Glomerular visceral epithelial cell (primary cell): ENCODE results near the gene SUFU.
"Not testable (repeated sequence)": the region's sequence is repeated elsewhere in the genome, so short reads cannot be mapped to it uniquely, and the experiment has no call there.

Source experiments
- DNase-seq: peaks from one replicate; pipeline ENCODE4 v3.0.0-alpha.2; 2016; ENCODE audit errors: extremely low spot score

The SUFU gene

DNA sequence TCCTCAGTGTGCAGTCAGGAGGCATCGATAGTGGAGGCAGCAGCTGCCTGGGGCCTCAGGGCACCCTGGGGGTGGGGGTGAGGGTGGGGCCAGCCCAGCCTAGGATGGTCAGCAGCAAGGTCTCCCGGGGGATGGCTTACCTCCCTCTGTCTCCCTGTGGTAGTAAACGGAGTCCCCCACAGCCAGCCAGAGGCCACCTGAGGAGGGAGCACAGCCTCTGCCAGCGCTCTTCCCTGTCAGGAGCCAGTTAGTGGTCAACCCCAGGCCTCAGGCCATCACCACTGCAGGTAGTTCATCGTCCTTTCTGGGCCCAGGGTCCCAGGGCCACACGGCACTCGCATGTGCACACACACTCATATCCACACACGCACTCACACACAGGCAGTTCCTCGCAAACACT lies 23.4 kb upstream of the SUFU start:
- DNase-seq: no peak

DNA sequence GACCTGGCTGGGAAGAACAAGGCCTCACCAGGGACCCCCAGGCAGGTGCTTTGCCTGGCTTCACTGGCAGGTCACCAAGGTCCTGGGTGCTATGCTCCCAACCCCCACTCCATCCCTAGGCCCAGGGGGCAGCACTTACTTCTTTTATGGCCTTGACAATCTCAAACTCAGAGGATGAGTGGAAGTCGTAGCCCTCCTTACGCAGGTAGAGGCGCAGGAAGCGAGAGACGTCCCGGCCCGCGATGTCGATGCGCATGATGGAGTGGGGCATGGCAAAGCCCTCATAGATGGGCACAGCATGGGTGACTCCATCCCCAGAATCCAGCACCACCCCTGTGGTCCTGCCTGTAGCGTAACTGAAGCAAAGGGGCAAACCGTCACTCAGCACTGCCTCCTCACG lies 19.8 kb upstream of the SUFU start:
- no peak for DNase-seq

DNA sequence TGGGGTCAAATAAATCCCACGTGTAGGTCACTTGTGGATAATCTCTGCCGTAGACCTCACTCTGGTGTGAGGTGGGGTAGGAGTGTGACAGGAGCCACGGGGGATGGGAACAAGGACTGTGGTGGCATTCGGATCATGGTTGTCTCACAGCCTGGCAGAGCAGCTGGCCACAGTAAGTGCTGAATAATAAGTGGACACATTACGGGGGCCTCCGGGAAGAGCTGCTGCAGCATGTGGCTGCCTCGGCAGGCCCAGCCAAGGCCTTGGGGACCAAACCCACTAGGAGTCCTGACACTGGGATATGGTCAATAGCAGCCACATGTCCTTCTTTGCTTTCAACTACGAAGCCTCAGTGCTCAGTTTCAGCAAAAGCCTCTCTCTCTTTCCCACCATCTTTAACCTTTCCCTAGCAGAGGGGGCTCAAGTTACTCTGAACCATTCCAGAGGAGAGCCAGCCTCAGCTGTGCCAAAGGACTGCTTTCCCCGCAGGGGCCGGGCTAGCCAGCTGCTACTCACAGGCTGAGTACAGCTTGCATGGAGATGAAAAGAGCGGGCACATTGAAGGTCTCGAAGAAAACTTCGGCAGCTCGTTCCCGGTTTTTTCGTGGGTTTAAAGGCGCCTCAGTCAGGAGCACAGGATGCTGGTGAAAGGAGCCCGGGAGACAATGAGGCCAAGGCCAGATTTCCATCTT lies 18.5 kb upstream of the SUFU start:
- no peak for DNase-seq

DNA sequence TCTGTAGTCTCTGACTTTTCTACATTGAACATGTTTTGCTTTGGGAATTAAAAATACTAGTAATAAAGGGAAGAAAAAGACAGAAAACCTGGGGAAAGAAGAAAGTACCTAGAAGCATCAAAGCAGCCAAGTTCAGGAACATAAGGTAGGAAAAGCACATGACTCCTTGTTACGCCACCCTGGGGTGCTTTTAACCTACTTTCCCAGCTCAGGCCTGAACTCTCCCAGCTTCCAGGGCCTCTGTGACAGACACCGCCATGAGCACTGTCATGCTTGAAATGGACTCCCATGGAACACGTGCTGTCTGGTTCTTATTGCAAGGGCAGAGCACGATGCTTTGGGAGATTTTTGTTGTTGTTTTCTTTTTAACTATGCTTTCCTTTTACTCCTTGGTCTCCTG lies 12.6 kb upstream of the SUFU start:
- no peak for DNase-seq

DNA sequence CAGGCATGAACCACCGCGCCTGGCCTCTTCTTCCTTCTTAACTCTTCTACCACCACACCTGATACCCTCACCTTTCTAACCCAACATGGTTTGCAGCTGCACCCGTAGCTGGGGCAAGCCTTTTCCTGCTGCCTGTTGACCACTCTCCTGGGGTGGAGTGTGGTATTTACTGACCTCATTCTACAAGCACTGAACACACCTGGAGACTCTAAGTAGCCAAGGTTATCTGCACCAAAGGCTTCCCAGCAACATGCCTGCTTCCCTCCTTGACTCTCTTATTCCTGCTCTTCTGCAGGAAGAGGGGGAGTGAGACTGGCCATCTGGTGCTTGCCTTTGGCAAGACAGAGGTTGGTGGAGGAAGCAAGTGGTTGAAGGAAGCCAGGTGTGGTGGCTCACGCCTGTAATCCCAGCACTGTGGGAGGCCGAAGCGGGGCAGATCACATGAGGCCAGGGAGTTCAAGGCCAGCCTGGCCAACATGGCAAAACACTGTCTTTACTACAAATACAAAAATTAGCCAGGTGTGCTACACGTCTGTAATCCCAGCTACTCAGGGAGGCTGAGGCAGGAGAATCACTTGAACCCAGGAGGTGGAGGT lies 11.3 kb upstream of the SUFU start:
- DNase-seq: no peak

DNA sequence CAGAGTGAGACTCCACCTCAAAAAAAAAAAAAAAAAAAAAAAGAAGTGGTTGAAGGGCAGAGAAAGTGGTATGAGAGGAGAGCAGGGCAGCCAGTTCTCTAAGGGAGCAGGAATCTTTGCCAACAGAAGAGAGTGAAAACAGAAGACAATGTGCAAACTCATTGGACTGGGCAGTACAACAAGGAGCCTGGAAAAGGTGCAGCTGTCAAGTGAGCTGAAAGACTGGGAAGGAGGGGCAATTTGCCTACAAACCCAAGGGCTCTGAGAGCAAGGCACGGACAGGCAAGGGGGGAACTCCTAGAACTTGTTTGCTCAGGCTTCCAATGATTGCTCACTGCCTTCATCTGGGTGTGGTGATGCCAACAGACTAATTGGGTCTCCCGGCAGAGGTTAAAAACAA lies 10.8 kb upstream of the SUFU start:
- no peak for DNase-seq

DNA sequence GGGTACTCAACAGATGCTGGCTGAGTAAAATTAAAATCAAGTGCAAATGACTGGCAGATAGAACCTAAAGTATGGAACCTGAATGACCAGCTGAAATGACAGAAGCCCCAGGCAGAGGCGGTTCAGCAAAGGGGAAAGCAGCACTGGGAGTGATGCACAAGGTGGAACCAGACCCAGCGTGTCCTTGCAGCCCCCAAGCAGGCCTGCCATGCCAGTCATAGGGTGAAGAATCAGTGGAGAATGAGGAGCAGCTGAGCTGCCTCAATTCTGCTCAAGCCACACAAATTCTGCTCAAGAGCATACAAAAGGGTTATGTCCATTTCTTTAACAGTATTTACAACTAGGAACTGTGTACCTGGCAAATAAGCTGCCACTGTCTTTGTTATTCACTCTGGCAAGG lies 10.0 kb upstream of the SUFU start:
- DNase-seq: no peak

DNA sequence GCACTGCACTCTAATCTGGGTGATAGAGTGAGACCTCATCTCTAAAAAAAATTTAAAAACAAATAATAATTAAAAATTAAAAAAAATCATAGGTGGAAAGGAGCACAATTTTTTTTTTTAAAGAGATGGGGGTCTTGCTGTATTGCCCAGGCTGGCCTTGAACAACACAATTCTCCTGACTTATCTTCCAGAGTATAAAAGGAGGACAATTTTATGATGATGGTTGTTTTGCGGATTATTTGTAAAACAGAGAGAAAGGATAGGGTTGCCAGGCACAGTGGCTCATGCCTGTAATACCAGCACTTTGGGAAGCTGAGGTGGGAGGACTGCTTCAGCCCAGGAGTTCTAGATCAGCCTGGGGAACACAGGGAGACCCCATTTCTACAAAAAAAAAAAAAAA lies 6.2 kb upstream of the SUFU start:
- DNase-seq: no peak

DNA sequence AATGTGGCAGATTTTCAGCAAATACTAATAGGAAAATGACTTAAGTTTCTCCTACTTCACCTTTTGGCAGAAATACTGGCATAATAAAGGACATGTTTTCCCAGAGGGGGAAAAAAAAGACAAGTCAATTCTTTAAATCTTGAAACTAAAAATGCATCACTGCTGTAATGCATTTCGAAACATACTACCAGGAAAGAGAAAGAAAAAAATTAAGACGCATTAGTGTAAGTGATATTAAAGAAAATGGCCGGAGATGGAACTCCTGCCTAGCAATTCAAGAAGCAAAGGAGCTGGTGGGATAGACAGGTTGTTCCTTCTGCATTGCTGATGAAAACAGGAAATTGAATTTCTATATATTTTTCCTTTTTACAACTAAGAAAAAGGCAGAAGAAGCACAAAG lies 4.4 kb upstream of the SUFU start:
- DNase-seq: no peak

DNA sequence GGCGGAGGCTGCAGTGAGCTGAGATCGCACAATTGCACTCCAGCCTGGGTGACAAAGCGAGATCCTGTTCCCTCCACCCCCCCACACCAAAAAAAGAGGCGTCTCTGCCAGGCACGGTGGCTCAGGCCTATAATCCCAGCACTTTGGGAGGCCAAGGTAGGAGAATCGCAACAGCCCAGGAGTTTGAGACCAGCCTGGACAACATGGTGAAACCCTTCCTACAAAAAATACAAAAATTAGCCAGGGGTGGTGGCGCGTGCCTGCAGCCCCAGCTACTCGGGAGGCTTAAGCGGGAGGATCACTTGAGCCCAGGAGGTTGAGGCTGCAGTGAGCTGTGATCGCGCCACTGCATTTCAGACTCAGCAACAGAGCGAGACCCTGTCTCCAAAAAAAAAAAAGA lies 3.1 kb upstream of the SUFU start:
- not testable (repeated sequence) for DNase-seq

DNA sequence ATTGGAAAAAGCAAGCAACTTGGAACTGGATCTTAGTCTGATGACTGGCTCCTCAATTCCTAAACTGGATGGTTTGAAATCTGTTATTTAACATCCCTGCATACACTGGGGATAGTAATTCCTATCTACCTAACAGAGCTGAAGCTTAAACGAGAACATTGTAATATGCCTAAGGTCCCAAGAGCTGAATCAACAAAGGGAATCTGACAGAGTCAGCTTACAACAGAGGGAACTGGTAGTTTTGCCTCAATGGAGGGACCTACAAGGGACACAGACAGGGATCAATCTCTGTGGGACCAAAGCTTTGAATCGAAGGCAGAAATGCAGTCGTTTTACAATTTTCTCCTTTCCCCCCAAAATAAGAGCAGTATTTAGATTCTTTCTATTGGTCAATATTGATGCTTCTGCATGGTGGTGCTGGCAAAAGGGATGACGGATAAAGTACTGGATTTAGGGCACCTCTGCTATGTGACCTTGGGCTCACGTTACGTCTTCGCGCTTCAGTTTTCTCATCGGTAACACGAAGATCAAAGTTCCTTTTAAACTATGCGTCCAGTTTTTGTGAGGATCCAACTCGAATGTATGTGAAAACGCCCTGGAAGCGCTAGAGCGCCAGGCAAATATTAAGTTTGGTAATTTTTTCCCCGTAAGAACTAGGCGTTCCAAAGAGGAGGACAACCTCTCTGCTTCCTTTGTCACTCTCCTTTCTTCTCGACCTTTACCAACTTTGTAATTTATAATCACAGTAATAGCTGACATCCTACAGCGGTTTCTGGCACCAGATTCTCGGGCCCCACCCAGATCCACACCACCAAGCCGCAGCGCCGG lies 2.4 kb upstream of the SUFU start:
- peak; percentile 14 for DNase-seq

DNA sequence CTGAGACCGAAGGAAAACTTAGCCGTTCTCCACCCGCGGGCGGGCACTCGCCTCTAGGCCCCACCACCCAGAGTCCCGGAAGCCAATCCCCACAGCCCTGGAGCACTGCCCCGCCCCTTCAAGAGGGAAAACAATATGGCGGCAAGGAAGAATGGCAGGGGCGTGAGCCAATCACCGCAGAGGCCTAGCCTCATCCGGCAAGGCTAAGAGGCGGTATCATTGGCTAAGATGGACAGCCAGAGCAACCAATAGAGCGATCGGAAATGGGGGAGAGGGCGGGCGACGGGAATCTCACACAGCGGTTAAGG lies 1.8 kb upstream of the SUFU start:
- peak; percentile 100 for DNase-seq

DNA sequence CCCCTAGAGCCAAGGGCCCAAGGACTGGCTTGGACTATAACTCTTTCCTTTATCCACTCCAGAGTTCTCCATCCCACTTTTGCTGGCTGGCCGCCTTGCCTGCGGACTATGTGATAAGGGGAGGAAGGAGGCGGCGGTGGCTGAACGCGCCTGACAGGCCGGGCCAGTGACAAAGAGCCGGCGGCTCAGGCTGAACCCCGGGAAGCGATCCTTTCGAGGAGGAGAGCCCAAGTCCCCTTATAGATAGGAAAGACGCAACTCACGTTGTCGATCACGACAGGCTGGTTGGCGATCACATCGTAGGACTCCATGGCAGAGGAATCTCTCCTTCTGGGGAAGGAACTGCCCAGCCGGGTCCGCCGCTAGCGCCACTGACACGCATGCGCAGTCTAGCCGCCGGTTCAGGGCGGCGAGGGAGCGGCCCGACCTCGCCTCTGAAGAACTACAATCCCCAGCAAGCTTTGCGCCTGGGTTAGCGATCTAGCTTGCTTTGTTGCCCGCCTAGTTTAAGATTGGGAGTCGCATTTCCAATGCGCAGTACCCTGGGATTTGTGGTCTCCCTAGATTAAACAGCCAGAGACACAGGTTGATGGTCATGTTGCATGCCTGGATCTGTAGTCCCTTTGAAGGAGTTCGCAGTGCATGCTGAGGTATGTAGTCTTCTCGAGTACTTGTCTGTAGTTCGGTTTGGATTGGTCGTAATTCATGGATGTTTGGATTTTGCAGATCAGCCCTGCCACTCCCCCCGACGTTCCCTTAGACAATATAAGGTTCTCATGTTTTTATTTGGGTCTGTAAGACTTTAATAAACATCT lies 1.2 kb upstream of the SUFU start, which contains the start of gene ACTR1A:
TSS of gene ACTR1A (minus strand) at position 376 of the 815 bp plus-strand sequence. CDS start at position 311, 65 bp downstream.
- DNase-seq: peak; percentile 100

DNA sequence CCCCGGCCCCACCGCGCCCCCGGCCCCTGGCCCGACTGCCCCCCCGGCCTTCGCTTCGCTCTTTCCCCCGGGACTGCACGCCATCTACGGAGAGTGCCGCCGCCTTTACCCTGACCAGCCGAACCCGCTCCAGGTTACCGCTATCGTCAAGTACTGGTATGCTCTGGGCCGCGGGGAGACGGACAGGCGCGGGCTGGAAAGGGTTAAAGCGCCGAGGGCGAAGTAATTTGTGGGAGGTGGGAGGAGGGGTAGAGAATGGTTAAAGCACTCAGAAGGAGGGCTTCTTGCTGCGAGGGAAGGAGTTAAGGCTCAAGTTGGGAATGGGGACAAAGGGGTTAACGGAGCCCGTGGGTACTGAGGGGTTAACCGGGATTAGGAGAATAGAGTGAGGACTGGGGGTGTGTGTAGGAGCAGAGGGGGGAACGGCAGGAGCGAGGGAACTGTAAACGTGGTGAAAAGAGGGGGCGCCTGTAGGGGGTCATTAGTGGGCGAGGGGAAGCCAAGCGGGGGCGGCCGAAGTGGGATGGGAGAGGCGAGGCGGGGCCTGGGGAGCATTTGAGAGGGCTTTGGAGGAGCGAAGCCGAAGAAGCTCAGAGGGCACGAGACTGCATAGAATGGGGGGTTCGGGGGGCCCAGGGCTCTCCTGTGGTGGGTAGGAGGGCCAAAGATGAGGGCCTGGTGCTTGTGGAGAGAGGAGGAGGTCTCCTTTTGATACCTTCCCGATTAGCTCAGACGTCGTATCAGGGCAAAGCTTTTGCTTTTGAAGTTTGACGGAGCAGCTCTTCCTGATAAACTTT lies 605 bp downstream of the SUFU start:
- peak; percentile 19 for DNase-seq

DNA sequence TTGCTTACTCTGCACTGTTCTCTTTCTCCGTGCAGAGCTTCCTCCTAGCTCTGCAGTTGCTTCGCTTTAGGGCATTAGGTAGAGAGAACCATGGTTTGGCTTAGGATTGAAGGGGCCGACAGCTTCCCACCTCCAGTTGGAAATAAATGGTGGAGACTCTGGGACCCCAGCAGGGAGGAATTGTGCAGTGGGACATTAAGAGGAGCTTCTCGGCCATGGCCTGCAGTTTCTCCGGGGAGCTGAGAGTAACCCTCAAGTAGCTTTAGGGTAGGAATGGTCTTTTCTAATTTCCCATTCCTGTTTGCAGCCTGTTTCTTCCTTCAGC lies 1.2 kb downstream of the SUFU start:
- no peak for DNase-seq

DNA sequence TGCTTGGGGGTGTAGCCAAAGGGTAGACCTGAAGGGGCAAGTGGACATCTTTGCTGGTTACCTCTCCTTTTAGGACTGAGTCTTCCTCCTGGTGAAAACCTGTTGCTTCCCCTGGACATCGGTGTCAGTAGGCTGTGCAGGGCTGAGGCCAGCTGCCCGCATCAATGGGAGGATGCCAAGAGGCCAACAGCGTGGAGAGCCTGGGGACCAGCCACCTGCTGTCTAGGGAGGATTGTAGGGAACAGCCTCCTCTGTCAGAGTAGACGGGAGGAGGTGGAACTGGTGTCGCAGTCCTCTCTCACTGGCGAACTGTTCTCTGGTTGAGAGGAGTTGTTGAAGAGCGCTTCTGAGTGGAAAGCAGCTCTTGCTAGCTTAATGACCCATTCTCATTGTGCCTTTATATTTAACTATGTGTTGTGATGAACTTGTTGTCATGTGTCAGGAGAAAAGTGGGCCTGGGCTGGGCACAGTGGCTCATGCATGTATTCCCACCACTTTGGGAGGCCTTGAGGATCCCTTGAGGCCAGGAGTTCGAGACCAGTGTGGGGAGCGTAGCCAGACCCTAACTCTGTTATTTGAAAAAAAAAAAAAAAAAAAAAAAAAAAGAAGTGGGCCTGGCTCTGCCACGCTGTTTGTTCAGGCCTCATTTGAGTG lies 1.8 kb downstream of the SUFU start:
- no peak for DNase-seq

DNA sequence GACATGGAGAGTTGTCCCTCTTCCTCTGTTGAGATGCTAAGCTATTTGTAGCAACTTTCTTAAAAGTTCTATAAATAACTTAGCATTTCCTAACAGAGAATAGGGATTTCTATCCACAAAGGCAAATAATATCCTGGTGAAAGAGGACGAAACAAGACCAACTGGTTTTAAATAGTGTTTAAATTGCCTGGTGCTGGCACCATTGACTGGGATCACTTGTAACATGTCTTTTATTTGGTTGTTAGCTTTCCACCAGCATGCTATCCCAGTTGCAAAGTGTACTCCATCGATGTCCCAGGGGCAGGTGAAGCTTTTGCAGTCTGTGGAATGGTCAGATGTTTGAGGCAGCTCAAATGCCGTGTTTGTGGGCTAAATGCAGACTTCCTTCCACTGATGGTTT lies 3.7 kb downstream of the SUFU start:
- no peak for DNase-seq

DNA sequence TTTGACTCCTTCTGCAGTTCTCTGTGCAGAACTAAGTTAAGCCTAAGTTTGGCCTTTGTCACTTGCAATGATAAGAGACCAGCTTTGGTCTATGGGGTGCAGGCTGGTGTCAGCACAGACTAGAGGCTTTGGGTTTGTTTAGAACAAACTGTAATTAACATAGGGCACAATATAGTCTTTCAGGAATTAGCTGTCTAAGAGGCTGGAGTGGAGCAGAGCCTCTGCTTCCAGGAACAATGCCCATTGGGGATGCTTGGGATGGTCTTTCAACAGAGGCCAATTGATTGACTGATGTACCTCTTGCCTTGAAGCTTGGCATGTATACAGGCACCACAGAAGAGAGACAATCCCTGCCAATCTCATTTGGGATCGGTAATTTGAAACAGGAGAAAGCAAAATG lies 4.7 kb downstream of the SUFU start:
- DNase-seq: no peak

DNA sequence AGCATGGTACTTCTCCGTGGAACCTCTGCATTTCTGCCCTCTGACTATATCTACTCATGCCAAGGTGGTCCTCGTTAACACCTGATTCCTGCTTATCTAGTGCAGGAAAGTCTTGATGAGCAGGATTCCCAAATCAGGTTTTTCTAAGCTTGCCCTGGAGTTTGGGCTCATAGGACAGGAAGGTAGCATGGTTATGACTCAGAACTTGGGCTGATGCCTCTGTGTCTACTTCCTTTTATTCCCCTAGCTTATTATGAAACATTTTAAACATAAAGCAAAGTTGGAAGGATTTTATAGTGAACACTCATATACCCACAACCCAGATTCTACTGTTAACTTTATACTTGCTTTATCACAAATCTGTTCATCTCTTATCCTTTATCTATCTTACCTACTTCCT lies 5.6 kb downstream of the SUFU start:
- no peak for DNase-seq

DNA sequence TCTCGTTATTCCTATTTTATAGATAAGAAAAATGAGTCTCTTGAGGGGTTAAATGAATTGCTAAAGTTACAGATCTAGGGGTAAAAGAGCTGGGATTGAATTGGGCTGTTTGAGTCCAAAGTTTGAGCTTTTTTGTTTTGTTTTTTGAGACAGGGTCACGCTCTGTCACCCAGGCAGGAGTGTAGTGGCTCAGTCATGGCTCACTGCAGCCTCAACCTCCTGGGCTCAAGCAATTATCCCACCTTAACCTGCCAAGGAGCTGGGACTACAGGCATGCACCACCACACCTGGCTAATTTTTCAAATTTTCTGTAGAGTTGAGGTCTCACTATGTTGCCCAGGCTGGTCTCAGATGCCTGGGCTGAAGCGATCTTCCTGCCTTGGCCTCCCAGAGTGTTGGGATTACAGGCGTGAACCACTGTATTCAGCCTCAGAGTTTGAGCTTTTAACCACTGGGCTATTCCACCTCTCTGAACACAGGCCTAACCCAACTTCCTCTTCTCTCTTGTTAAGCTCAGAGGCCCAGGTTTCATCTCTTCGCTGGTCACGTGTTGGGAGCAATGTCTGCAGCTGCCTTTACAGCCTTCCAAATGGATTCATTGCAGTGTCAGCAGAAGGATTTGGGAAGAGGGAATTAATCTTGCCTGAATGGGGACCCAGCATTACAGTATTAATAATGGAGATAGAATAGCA lies 8.0 kb downstream of the SUFU start:
- DNase-seq: no peak
